NCI-H446 treated with DMSO at 0.1 percent for 48 hours (cell line): ENCODE measurements around the gene GBP1.
"Not testable (repeated sequence)": the region's sequence is repeated elsewhere in the genome, so short reads cannot be mapped to it uniquely, and the experiment has no call there.

Source experiments
- DNase-seq: peaks from one replicate; lab custom pipeline; 2025; lab: John Stamatoyannopoulos, UW

GBP1 gene

GRCh38 chr1:89051955-89052312, 13.1 kb downstream of the GBP1 start:
- DNase-seq, result no peak

DNA sequence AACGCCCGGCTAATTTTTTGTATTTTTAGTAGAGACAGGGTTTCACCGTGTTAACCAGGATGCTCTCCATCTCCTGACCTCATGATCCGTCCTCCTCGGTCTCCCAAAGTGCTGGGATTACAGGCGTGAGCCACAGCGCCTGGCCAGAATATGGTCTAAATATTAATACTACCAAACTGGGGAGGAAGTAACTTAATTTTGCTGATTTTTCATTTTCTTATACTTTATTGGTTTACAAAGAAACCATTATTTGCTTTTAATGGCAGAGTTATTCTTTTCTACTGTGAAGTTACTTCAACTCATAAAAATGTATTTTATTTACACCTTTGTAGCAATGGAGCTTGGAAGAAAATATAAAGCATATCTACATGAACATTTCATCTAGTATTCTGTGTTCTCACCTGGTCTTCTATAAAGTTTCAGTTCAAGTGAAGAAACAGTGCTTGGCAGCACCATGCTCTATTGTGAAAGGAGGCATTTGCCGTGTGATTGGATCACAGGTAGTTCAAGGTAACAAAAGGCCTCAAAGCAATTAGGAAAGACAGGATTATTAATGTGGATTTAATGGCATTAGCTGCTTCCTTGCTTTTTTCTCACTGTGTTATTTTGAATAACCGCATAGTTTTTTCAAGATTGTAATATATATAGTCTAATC, 13.6 kb downstream of the GBP1 start:
- DNase-seq, result no peak

GRCh38 chr1:89050649-89051033, 14.4 kb downstream of the GBP1 start:
- no peak for DNase-seq

DNA sequence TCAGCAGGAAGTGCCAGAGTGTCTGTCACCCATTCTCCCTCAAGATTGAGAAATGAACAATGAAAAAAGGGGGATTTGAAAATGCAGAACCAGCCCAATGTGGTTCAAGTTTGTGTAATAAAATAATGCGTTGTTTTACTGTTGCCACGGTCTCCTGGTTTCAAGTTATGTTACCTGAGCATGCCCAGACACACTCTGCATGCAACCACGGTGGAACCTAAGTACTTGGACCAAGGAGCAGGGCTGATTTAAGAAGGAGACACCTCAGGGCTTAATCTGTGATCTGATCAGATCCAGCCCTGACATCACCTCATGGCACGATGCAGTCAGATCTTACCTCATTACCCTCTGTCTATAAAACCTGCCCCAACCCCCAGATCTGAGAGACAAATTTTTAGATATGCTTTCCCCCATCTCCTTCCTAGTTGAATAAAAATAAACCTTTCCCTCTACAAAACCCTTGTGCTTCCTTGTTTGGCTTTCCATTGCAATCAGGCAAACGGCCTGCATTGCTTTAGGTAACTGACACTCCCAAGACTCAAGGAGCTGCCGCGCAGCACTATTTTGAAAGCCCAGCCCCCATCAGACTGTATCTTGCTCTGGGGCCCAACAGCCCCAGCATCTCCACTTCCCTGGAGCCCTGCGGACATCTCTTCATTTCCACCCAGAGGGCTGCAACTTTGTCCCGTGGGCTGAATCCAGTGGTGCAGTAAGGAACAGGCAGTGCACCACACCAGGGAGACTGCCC, 14.9 kb downstream of the GBP1 start:
- not testable (repeated sequence) for DNase-seq

DNA sequence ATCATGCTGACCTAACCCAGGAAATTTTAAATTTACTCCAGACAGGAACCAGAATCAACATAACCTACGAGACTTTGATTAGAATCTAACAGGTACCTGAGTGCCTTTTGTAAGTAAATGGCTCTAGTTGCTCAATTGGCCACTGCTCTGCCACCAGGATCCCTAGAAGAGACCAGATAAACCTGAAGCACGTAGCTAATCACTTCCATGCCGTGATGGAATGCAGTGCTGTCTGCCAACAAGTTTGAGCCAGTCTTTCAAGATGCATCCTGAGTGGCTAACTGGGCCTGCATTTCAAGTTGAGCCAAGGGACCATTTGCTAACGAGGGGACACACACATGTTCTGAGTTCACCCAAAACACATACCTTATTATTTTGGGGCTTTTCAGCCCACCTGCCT, 15.8 kb downstream of the GBP1 start:
- not testable (repeated sequence) for DNase-seq

DNA sequence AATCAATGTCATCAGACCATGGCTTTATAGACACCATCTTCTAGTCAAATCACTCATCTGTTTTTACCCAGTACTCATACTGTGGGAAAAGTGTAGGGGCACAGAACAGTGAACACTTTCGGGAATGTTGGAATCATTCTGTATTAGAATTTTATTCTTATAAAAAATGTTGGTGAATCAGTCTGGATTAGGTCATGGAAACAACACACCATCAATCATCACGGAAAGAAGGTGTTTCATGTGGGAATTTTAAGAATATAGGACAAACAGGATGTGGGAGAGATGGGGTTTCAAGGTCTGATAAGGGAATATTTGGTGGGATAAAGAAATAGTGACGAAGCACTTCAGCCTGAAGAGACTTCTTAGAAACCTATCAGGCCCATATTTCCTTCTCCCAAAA, 17.3 kb downstream of the GBP1 start:
- no peak for DNase-seq

DNA sequence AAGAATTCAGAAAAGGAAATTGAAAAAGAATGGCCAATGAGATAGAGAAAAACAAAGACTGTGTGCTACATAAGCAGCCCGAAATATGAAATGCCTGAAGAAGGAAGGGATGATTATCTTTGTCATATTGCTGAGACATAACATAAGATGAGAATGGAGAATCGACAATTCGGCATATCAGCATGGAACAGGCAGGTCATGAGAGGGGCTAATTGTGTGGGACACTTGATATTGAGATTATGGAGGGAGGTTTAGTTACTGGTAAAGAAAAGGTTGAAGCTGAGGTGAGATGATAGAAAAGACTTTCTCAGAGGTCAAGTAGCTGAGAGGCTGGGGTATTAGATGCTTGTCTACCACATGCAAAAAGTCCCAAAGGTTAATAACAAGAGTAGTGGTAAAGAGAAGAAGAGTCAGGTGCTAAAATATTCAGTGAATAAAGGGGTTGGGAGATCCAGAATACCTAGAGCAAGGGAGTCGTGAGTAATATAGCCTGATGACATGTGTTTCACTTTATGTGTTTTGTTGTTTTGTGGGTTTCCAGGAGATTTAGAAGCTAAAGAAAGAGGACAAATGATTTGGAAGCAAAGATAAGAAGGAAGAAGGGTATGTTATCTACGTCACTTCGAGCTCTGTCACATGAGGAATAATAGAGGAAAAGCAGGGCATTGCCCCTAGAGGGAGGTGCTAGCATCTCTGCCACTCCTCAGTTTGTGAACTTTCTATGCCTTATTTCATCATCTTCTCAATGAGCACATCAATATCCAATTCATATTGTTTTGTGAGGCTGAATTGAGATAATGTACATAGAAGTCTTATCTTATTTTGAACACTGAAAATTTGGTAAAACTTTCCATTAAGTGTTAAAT, 18.5 kb downstream of the GBP1 start:
- DNase-seq, result not testable (repeated sequence)

- no peak for DNase-seq
These were observed 19.9 kb downstream of the GBP1 start for GRCh38 chr1:89044970-89045721.

DNA sequence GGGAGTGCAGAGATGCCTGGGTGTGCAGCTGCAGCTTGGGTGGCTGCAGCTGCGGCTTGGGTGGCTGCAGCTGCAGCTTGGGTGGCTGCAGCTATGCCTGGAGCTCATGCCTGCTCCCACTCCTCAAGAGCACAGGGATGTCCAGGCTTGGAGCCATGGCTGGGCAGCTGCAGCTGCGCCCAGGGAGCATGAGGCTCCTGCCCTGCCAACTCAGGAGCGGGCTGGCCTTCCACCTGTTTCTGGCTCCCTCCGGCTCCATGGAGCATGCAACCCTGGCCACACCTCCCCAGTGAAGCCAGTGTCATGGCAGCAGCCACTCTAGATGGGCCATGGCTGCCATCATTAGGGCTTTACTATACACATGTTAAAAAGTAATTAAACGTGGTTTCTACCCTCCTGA, 21.1 kb downstream of the GBP1 start:
- no peak for DNase-seq

GRCh38 chr1:89042491-89042890, 22.5 kb downstream of the GBP1 start:
- DNase-seq, result no peak

DNA sequence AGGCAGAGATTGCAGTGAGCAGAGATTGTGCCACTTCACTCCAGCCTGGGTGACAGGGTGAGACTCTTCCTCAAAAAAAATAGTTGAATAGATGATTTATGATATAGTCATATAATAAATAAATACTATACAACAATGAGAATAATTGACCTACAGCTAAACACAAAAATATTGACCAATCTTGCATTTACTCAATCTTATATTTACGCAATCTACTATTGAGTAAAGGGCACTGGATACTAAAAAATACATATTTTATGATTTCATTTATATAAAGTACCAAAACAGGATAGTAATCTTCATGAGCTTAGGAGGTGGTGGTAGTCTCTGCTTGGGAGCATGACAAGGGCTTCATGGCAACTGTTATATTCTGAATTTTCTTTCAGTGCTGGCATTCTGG, 23.3 kb downstream of the GBP1 start:
- DNase-seq, result no peak

DNA sequence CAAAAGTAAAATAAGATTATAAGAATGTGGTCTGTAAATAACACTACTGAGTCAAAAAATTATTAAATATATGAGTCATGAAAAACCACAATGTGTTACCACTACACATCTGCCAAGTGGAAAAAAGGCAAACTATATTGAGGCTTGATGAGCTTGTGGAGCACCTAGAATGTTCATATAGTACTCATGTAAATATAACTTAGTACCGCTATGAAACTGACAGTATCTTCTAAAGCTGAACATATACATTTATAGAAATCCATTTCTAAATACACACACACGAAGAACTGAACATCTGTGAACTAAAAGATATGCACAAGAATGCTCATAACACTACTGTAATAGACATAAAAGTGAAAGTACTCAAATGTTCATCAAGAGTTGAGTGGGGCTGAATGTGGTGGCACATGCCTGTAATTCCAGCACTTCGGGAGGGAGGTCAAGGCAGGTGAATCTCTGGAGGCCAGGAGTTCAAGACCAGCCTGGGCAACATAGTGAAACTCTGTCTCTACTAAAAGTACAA, 23.8 kb downstream of the GBP1 start:
- DNase-seq, result no peak

GRCh38 chr1:89040315-89040626, 24.7 kb downstream of the GBP1 start:
- DNase-seq, result no peak

DNA sequence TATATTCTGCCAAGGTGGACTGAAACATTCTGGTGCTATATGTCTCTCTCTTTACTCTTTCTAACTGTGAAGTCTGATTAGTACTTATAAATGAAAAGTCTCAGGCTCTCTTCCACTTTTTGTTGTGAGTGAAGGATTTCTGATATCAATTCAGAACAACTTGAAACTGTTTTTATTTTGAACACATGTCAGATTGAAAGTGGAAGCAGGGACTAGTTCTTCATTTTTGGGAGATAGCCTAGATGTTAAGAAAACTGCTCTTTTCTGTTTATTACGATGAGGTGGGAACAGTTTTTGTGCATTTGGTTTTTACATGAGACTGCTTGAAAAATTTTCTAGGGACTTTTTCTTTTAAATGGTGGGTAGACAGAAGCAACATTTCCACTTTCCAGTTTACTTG, 27.8 kb downstream of the GBP1 start:
- DNase-seq, result no peak

DNA sequence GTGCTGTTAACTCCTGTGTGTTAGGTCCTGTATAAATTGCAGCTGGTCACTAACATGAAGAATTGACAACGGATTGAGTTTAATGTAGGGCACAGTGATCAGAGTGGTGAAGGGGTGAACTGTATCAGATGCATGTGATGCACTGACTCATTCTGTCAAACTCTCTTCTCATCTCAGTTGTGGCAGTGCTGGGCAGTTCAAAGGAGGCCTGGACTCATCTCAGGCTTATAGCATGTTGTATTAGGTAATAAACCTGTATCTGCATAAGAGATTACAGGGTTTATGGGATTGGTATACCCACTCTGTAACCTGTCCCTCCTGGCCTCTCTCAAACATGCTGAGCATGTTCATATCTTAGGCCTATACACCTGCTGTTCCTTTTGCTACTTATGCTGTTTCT, 29.9 kb downstream of the GBP1 start:
- DNase-seq, result no peak

DNA sequence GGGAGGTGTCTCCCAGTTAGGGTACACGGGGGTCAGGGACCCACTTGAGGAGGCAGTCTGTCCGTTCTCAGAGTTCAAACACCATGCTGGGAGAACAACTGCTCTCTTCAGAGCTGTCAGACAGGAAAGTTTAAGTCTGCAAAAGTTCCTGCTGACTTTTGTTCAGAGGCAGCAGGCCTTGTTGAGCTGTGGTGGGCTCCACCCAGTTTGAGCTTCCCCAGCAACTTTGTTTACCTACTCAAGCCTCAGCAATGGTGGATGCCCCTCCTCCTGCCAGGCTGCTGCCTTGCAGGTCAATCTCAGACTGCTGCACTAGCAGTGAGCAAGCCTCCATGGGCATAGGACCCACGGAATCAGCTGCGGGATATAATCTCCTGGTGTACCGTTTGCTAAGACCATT, 31.0 kb downstream of the GBP1 start:
- DNase-seq, result not testable (repeated sequence)

DNA sequence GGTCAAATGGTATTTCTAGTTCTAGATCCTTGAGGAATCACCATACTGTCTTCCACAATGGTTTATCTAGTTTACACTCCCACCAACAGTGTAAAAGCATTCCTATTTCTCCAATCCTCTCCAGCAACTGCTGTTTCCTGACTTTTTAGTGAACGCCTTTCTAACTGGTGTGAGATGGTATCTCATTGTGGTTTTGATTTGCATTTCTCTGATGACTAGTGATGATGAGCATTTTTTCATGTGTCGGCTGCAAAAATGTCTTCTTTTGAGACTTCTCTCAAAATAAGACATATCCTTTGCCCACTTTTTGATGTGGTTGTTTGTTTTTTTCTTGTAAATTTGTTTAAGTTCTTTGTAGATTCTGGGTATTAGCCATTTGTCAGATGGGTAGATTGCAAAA, 36.0 kb downstream of the GBP1 start:
- not testable (repeated sequence) for DNase-seq

DNA sequence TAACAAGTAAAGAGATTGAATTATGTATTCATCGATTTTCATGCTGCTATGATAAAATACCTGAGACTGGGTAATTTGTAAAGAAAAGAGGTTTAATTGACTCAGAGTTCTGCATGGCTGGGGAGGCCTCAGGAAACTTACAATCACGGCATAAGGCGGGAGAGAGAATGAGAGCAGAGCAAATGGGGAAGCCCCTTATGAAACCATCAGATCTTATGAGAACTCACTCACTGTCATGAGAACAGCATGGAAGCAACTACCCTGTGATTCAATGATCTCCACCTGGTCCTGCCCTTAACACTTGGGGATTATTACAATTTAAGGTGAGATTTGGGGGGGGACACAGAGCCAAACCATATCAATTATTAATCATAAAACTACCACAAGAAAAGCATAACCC, 39.1 kb downstream of the GBP1 start:
- DNase-seq, result no peak

DNA sequence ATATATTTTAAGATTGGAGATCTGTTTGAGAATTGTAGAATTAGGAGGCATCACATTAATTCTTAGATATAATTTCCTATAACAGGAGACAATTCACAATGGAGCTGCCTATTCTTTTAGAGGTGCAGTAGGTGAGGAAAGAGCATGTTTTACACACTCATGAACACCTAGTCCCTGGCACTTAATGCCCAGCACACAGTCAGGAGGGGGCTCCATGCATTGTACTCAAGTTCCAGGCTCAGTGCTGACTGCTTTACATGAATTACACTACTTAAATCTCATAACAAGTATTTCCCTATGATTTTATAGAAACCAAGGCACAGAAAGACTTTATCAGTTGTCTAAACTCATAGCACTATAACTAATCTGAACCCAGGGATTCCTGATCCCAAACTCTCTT, 42.0 kb downstream of the GBP1 start:
- no peak for DNase-seq

- no peak for DNase-seq
These were observed 42.6 kb downstream of the GBP1 start, which contains the start of gene GBP3 for GRCh38 chr1:89022167-89022959. GBP3 (minus strand) TSS chr1:89022866; CDS start chr1:89020721, 2,145 bp downstream.

- not testable (repeated sequence) for DNase-seq
These were observed 46.7 kb downstream of the GBP1 start for GRCh38 chr1:89018318-89018717.
